DOHH2 (cell line): Measurements from ENCODE around the gene MPPED2.

Experiments
- EZH2phosphoT487 ChIP-seq: fragments of 200-600 bp; sonication (generic); IDR thresholded peaks from 2 replicates; pipeline ENCODE4 v1.6.1; 2017; ENCODE audit warnings: borderline replicate concordance, mild to moderate bottlenecking, antibody characterized with exemption, low read length, moderate library complexity, mixed read lengths
- TF ChIP-seq, protein P1 (sequence below): fragments of 200-600 bp; sonication (generic); IDR thresholded peaks from one replicate; pipeline ENCODE4 v1.5.1; 2014; ENCODE audit warnings: antibody characterized with exemption, mild to moderate bottlenecking, low read depth, low read length; ENCODE audit not compliant: poor library complexity, severe bottlenecking

DNA sequence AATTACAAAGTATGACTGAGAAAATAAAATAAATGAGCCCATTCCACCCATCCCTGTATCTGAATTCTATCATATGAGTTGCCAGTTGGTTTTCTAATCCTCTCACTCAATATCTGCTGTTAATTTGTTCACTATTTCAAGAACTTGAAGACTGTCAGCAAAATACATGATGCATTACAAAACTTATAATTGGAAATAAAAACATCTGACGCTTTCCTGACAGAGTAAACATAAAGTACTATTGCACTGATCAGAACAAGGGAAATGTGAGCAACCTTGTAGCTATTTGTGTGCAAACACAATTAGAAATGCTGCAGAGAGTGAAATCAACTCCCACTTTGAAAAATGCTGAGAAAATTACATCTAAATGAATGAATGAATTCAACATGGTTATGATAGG lies 97.1 kb downstream of the MPPED2 start:
- TF ChIP-seq, protein P1, sequence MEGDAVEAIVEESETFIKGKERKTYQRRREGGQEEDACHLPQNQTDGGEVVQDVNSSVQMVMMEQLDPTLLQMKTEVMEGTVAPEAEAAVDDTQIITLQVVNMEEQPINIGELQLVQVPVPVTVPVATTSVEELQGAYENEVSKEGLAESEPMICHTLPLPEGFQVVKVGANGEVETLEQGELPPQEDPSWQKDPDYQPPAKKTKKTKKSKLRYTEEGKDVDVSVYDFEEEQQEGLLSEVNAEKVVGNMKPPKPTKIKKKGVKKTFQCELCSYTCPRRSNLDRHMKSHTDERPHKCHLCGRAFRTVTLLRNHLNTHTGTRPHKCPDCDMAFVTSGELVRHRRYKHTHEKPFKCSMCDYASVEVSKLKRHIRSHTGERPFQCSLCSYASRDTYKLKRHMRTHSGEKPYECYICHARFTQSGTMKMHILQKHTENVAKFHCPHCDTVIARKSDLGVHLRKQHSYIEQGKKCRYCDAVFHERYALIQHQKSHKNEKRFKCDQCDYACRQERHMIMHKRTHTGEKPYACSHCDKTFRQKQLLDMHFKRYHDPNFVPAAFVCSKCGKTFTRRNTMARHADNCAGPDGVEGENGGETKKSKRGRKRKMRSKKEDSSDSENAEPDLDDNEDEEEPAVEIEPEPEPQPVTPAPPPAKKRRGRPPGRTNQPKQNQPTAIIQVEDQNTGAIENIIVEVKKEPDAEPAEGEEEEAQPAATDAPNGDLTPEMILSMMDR = no peak
- no peak for TF ChIP-seq EZH2phosphoT487
